Measurements from ENCODE around the gene TMX2.
A peak's percentile ranks its signal among the peaks of the same experiment; 100 is the strongest.

The TMX2 gene, protein sequence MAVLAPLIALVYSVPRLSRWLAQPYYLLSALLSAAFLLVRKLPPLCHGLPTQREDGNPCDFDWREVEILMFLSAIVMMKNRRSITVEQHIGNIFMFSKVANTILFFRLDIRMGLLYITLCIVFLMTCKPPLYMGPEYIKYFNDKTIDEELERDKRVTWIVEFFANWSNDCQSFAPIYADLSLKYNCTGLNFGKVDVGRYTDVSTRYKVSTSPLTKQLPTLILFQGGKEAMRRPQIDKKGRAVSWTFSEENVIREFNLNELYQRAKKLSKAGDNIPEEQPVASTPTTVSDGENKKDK

DNA sequence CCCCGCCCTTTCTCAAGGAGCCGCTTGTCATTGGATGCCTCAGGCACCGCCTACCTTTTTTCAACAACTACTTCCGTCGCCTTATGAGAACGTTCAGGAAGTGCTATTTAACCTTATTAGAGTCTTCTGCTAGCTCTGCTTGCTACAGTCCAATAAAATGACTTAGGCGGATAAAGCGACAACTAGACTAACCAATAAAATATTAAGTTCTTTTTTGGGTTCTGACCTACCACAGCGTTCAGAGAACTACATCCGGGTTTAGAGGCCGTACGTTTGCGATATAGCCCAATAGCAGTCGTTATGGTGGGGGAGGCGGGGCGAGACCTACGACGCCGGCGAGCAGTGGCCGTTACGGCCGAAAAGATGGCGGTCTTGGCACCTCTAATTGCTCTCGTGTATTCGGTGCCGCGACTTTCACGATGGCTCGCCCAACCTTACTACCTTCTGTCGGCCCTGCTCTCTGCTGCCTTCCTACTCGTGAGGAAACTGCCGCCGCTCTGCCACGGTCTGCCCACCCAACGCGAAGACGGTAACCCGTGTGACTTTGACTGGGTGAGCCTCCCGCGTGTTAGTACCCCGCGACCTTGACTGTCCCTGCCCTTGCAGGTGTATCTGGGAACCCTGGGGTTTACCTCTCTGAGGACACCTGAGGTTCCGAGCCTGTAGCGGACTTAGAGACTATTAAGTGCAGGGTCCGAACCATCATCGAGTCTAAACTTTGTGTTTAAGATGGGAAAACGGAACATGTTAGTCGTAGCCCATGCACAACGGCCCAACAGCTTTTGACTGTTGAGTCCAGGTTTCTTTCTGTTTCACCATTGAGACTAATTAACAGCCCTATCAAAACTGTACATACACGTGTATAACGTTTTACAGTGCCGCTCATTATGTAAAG lies at the start of gene TMX2:
TSS of gene TMX2 (plus strand) at position 338 of the 895 bp plus-strand sequence. CDS start at position 364, 26 bp downstream.
- TF ChIP-seq, protein P1, sequence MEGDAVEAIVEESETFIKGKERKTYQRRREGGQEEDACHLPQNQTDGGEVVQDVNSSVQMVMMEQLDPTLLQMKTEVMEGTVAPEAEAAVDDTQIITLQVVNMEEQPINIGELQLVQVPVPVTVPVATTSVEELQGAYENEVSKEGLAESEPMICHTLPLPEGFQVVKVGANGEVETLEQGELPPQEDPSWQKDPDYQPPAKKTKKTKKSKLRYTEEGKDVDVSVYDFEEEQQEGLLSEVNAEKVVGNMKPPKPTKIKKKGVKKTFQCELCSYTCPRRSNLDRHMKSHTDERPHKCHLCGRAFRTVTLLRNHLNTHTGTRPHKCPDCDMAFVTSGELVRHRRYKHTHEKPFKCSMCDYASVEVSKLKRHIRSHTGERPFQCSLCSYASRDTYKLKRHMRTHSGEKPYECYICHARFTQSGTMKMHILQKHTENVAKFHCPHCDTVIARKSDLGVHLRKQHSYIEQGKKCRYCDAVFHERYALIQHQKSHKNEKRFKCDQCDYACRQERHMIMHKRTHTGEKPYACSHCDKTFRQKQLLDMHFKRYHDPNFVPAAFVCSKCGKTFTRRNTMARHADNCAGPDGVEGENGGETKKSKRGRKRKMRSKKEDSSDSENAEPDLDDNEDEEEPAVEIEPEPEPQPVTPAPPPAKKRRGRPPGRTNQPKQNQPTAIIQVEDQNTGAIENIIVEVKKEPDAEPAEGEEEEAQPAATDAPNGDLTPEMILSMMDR (IDR thresholded peaks at IDR 0.05), result no peak

DNA sequence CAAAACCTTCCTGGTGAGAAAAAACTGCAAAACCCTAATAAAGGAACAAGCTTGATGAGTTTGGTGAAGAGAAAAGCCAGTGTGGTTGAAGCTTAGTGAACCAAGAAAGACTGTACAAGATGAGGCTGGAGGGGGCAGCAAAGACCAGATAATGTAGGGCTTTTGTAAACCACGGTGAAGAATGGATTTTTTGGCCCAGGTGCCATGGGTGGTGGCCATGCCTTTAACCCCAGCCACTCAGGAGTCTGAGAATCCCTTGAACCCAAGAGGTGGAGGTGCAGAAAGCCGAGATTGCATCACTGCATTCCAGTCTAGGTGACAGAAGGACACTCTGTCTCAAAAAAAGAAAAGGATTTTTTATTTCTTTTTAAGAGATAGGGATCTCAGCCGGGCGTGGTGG lies 49.5 kb upstream of the TMX2 start:
- TF ChIP-seq, protein P1 (IDR thresholded peaks at IDR 0.05), result no peak

DNA sequence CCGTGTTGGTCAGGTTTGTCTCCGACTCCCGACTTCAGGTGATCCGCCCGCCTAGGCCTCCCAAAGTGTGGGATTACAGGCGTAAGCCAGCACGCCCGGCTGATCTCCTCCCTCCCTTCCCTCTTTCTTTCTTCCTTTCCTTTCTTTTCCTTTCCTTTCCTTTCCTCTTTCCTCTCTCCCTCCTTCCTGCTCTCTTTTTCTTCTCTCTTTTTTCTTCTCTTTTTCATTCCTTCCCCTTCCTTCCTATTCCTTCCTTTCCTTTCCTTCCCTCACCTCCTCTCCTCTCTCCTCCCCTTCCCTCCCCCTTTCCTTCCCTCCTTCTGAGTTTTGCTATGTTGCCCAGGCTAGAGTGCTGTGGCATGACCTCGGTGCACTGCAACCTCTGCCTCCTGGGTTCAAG lies 48.4 kb upstream of the TMX2 start:
- TF ChIP-seq, protein P1 (IDR thresholded peaks at IDR 0.05), result no peak

DNA sequence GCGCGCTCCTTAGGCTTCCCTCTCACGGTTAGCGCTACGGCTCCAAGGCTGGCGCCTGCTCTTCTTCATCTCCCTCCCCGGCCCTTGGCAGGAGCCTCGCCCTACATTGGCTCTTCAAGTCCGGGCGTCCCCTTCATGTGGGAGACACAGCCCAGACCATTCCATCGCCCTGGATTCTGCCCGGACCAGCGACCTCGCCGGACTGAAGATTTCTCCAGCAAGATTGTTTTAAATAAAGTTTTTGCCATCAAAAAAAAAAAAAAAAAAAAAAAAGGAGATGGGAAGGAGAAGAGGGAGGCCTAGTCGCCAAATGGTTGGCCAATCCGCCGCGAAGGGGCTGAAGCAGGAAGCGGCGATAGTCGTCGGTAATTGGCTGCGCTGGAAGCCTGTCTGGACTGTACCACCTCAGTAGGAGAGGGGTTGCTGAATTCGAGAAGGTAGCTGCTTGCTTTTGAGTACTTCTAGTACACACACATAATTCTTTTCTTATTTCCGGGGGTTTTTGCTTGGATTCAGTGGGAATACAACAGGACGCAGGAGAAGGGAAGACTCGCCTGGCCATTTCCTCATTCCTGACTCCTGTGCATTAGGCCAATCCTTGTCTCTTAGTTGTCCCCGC lies 45.2 kb upstream of the TMX2 start:
- TF ChIP-seq, protein P1 (IDR thresholded peaks at IDR 0.05), result no peak

DNA sequence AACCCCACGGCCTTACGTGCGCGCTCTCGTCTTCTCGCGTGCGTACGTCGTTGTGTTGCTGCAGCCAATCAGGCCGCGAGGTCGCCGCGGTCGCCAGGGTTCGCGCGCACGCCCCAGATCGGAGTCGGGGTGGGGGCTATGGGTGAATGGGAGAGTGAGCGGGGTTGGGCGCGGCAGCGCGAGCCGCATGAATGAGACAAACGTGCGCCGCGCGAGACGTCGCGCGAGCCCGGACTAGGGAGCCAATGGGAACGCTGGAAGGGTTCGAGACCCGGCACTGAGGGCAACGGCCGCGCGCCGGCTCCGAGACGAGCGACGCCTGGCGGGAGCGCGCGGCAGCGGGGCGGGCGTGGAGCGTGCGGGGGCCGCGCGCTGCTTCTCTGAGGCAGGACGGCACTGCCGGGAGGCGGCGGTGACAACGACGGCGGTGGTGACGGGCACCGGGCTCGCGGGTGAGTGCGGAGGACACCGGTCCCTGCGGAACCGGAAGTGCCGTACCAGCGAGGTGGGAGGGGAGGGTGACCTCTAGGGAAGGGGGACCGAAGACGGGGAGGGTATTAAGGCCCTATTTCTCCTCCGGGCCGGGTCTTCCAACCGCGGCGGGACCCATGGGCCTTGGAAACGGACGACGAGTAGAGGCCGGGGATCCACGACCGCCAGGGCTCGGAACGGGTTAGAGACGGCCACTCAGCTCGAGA lies 44.5 kb upstream of the TMX2 start, which contains the start of gene ZDHHC5:
TSS of gene ZDHHC5 (plus strand) at position 379 of the 698 bp plus-strand sequence. CDS start 4,977 bp downstream, outside the sequence.
- TF ChIP-seq, protein P1 (IDR thresholded peaks at IDR 0.05), result peak; percentile 34; the same call in 1 of the 2 replicates

DNA sequence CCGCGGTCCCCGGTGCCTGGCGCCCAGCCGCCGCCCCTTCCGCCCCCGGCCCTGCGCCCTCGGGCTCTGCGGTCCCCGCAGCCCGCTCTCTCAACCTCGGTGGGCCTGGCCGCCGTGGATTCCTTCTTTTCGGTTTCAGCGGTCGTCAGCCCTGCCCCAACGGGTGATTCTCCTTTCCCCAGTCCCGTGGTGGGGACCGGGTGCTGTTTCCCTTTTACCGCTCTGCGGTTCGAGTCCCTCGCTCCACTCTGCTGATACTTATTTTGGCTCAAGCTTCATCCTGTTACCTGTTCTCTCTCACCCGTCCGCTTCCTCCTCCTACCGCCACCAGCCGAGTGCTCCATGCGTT lies 44.0 kb upstream of the TMX2 start:
- TF ChIP-seq, protein P1 (IDR thresholded peaks at IDR 0.05), result no peak

DNA sequence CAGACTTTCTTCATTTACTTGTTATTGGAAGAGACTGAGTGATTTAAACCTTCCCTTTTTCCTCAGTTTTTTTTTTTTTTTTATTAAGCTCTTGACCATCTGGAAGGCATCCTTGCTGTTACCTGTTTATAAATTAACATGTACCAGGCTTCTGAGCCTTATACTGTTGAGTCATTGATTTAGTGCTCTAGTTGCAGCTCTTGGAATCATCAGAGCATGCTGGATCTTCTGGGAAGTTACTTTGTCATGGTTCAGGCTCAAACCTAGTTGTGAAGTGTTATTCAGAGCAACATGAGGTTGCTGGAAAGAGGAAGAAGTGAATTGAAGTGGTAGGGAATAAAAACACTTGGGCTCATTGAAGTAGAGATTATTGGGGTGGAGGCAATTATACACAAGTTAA lies 38.1 kb upstream of the TMX2 start:
- TF ChIP-seq, protein P1 (IDR thresholded peaks at IDR 0.05), result no peak
